ENCODE results near the gene SNX21. TPM values are rescaled to one million over a fixed set of nuclear protein-coding genes. Genes with fewer than 3 reads are reported as not detected.
A peak's percentile ranks its signal among the peaks of the same experiment; 100 is the strongest.

Gene SNX21
- total and polyA plus RNA-seq, 9 of the 15 experiments (the other 6 are each of a cell fraction or from before 2014, with no cell fraction given), result 0.10 to 1.2 (median 0.42) TPM

- 0 out of 2 replicates have a peak, but pooled peaks have one; percentile 67 for TF ChIP-seq ZNF175 (CRISPR knock-in tag; IDR thresholded peaks at IDR 0.05; ENCODE audit: low read depth)
- no peak for TF ChIP-seq ZSCAN32 (CRISPR knock-in tag; IDR thresholded peaks at IDR 0.05)
- TF ChIP-seq TCF7L2 (IDR thresholded peaks at IDR 0.05; ENCODE audit: low read depth, low read length), result no peak
- TF ChIP-seq ZNF354B (CRISPR knock-in tag; IDR thresholded peaks at IDR 0.05), result no peak
- TF ChIP-seq CHD1 (IDR thresholded peaks at IDR 0.05; ENCODE audit: low read length), result peak; percentile 81
- peak; percentile 100 for TF ChIP-seq CEBPZ (IDR thresholded peaks at IDR 0.05; ENCODE audit: borderline replicate concordance, low read depth, low read length)
- no peak for TF ChIP-seq ZNF778 (CRISPR knock-in tag; IDR thresholded peaks at IDR 0.05)
- peak; percentile 100 for TF ChIP-seq PBX2 (CRISPR knock-in tag; IDR thresholded peaks at IDR 0.05; ENCODE audit: low read depth)
- peak; percentile 100 for TF ChIP-seq PBX2 (tag; conservative IDR thresholded peaks at IDR 0.05; ENCODE audit: low read depth)
- TF ChIP-seq FOXO4 (CRISPR knock-in tag; IDR thresholded peaks at IDR 0.05), result no peak
- no peak for TF ChIP-seq NFATC3 (IDR thresholded peaks at IDR 0.05)
- TF ChIP-seq HCFC1 (IDR thresholded peaks at IDR 0.05; ENCODE audit: low read depth, low read length), result peak; percentile 43
- no peak for TF ChIP-seq LARP7 (IDR thresholded peaks at IDR 0.05)
These were observed 23.7 kb downstream of the SNX21 start, which contains the start of the genes ACOT8 and ZSWIM3 (continued) for GRCh38 chr20:45857114-45857881.
